Measurements from ENCODE around the gene RAB38.

RAB38 gene

DNA sequence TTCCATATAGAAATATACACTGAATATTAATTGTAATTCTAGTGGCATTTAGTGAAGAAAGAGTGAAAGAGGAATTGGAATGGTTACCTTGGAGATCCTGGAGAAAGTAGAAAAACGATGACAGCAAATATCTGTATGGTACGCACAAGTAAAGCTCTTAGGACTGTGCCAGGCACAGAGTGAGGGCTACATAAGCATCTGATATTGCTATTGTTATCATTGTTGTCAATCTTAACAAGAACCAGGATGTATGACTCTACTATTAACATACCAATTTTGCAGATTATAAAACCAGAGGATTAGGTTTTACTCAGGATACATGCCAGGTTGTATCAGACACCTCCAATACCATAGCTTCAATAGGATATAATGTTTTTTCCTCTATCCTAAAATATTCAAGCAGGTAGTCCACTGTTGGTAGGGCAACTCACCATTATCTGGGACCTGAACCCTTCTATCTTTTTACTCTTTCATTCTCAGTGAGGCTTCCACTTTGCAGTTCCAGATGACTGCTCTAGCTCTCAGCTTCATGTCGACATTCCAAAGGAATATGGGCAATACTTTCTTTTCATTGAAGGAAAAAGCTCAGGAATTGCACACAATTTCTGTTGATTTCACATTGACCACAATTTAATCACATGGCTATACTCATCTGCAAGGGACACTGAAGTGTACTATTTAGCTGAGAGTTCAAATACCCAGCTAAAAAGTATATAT lies 73.2 kb downstream of the RAB38 start:
- DNase-seq = no peak

DNA sequence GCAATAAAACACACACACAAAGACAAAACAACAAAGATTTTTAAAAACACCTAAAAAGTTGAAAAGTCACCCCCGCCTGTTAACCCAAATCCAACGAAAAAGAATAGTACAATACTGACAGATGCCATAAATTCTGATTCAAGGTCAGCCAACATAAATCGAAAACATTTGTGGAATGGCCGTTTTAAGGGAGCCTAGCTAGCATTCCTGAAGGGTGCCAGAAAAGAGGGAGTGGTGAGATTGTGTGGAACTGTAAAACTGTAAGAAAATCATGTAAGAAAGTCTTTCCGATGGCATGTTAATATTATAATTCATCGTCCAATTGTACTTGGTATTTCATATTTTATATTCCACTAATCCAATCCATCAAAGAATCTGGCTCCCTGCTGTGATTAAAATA lies 75.1 kb downstream of the RAB38 start:
- DNase-seq = no peak

DNA sequence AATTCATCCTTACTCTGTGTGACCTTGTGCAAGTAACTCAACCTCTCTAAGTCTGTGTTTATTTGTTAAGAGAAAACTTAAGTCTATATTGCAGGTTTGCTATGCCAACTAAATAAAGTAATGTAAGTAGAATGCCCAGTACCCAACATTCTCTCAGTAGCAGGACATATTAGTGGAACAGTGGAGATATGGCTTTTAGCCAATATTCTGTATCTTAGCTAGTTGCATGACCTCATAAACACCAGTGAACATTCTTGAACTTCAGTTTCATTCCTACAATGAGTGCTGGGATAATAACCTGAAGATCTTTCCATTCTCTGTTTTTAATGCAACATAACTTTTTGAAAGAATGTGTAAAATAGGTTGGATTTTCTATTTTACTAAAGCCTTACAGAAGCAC lies 77.0 kb downstream of the RAB38 start:
- no peak for DNase-seq

DNA sequence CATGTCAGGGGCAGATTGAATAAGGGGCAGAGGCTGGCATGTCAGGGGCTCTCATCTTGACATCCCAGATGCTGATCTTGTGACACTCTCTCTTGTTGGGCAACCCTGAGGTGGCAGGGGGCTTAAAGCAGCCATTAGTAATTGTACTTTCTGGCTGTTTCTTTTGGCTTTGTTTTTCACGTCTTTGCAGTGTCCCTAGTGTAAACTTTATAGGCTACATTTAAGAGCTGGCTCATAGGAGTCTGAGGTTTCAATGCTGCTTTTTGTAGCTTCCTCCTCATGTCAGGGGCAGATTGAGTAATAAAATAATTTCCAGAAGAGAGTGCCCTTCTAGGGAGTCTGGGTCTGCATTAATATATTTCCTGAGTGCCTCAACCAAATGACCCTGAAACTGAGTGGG lies 86.1 kb downstream of the RAB38 start:
- DNase-seq = no peak

DNA sequence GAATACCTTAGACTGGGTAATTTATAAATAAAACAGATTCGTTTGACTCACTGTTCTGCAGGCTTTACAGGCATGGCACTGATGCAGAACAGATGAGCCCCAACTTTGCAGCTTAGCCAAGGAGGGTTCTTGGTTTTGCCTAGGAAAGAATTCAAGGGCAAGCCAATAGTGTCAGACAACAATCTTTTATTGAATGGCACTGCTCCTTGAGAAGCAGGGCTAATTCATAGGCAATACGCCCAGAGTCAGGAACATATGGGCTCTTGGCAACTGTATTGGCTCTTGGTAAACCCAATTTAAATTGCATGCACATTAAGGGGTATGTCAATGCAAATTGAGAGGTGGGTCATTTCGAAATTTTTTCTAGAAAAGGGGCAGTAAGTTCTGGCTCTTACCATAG lies 87.9 kb downstream of the RAB38 start:
- no peak for DNase-seq

DNA sequence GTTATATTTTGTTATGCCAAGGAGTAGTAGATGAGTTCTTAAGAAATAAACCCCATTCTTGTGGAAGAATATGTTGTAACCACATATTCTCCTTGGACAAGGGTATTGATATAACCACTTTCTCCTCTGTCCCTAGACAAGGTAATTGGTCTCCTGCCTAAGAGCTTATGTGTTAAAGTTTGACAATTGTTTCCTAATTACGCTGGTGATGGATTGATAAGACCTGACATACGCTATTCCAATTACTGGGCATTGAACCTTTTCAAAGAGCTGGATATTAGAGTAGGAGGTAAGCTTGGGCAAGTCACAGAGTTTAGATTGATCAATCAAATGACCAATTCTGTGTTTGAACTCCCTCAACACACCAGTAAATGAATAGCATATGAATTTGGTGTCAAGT lies 88.9 kb downstream of the RAB38 start:
- DNase-seq = no peak

DNA sequence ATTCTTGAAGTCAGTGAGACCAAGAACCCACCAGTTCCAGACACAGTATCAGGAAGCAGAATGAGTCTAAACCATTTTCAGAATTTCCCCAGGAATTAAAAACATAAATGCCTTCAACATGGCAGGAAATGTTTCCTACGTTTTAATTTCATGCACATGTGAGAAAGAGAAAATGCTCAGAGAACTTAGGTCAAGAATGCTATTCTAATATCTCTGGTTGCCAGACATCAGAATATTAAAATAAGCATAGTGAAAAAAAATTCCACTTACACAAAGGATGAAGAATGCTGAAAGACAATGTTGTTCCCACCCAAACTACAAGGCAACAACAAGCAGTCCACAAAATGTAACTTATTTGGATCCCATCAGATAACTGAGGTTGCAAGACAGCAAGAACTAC lies 104.8 kb downstream of the RAB38 start:
- DNase-seq = no peak

DNA sequence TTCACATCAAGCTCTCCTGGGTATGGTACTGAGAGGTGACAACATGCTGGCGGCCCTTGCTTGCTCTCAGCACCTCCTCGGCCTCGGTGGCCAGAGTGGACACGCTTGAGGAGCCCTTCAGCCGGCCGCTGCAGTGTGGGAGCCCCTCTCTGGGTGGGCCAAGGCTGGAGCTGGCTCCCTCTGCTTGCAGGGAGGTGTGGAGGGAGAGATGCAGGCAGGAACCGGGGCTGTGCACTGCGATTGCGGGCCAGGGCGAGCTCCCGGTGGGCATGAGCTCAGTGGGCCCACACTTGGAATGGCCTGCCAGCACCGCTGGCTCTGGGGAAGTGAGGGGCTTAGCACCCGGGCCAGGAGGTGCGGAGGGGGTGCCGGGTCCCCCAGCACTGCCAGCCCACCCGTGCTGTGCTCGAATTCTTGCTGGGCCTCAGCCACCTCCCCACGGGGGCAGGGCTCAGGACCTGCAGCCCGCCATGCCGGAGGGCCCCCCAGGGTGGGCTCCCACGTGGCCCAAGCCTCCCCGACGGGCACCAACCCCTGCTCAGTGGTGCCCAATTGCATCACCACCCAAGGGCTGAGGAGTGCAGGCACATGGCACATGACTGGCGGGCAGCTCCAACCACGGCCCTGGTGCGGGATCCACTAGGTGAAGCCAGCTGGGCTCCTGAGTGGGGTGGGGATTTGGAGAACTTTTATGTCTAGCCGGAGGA lies 106.2 kb downstream of the RAB38 start:
- no peak for DNase-seq

DNA sequence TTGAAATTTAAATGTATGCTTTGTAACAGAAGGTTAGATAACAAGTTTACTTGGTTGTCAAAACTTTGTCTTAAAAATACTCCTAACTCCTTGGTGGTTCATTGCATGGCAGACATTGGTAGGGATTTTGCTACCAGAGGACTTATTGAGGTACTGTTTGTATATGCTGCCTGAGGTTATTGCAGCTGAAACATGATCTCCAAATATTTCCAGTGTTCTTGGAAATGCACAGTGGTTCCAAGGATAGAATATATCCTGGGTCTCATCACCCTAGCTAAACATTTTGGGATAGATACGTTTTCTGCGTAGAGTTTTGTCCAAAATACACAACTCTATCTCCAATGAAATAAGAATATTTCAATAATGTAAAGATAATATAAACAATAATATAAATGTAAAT lies 109.2 kb downstream of the RAB38 start:
- DNase-seq = no peak

DNA sequence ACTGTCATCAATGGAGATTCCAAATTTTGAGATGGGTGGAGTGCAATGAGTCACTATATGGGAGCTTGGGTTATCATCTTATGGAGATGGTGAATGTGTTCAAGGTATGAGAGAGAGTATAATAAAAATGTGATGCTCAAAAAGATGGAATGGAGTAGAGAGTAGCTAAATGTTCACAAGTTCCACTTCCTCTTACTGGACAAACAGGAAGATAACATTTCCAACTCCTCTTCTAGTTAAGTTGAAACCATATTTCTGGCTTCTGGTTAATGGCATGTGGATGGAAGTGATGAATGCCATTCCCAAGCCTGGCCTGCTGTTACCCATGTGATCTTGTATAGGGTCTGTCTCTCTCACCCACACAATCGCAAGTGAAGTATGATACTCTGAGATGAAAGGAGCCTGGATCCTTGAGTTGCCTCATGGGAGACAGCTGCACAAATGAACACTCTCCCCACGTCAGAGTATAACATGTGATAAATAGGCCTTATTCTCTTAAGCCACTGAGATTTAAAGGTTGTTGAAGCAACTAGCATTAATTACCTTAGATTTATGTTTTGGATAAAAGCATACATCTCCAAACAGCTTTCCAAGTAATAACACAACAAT lies 111.0 kb downstream of the RAB38 start:
- DNase-seq = no peak
